ENCODE data around the gene SDF4.

SDF4 gene

GRCh38 chr1:1175221-1176062, 56.4 kb downstream of the SDF4 start:
- no peak for DNase-seq (ENCODE audit: extremely low read depth, low read depth)
- TF ChIP-seq CTCF (IDR thresholded peaks at IDR 0.05; ENCODE audit: low read depth, low read length), result no peak

- DNase-seq (ENCODE audit: extremely low read depth, low read depth), result no peak
- no peak for TF ChIP-seq CTCF (IDR thresholded peaks at IDR 0.05; ENCODE audit: low read depth, low read length)
Measured at GRCh38 chr1:1173793-1174415, 57.9 kb downstream of the SDF4 start, which contains the start of gene TTLL10. Gene TTLL10, plus strand, starts transcription at chr1:1173880. Its CDS starts 5,336 bp downstream, at chr1:1179216.

- TF ChIP-seq CTCF (IDR thresholded peaks at IDR 0.05; ENCODE audit: low read depth, low read length), result no peak
- DNase-seq (ENCODE audit: extremely low read depth, low read depth), result no peak
Measured at GRCh38 chr1:1173061-1173792, 58.6 kb downstream of the SDF4 start.

- no peak for DNase-seq (ENCODE audit: extremely low read depth, low read depth)
- TF ChIP-seq CTCF (IDR thresholded peaks at IDR 0.05; ENCODE audit: low read depth, low read length), result no peak
Measured at GRCh38 chr1:1171546-1172340, 60.1 kb downstream of the SDF4 start.

DNA sequence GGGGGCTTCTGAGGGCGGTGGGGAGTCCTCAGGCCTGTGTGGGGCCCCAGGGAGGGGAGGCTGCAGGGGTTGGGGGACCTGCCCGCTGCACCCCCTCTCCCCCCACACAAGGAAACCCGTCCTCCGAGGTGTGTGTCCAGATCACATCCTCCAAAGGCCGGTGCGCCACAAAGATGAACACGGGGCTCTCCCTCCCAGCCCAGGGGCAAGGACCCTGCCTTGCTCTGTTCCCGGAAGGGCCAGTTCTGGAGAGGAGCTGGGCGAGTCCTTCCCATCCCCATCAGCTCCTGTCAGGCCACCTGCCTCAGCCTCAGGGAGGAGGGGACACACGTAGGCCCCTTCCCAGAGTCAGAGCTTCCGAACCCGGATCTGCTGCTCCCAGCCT, 60.6 kb downstream of the SDF4 start:
- no peak for TF ChIP-seq CTCF (IDR thresholded peaks at IDR 0.05; ENCODE audit: low read depth, low read length)
- DNase-seq (ENCODE audit: extremely low read depth, low read depth), result no peak

DNA sequence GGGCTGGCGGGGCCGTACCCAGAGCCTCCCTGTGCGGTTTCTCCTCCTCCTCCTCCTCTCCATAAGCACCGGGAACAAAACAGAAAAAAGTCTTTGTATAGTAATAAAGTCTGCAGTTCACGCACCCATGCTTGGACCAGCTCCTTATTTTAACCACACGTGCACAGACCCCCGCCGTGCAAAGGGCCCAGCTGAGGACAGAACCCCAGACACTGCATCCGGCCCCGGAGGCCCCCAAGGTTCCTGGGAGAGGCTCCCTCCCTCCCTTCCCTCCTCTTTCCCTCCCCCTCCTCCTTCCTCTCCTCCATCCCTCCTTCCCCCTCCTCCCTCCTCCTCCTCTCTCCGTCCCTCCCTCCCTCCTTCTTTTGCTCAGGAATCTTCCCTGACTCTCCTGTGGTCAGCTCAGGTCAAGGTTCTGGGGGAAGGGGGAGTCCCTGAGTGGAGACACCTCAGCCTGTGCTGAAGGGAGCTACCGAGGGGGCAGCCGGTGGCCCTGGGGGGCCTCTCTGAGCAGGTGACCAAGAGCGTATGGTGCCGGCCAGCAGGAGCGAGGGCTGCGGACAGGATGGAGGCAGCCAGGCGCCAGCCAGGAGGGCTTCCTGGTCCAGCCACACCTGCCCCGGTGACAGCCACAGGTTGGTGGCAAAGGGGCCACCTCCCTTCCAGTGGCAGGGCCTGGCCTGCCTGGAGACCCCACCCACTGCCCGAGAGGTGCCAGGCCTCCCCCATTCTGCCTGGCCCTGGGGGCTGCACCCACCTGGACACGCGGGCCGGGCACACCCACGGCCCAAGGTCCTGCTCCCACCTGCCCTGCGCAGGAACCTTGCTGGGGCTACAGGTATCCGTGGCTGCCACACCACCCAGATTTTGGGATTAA, 61.3 kb downstream of the SDF4 start:
- no peak for TF ChIP-seq CTCF (IDR thresholded peaks at IDR 0.05; ENCODE audit: low read depth, low read length)
- no peak for DNase-seq (ENCODE audit: extremely low read depth, low read depth)
